IMR-90 (cell line): ENCODE results near the gene ADD1. TPM values are rescaled to one million over a fixed set of nuclear protein-coding genes. Genes with fewer than 3 reads are reported as not detected.

Experiments used
- ATAC-seq: fragments of 200-7000 bp; cut with Tn5 transposase; 2 replicates; pipeline ENCODE4 v1.9.1; 2020; ENCODE audit warnings: low read depth, mild to moderate bottlenecking, moderate library complexity
- BruUV-seq: library from RNA; stranded (reverse); fragments of 400-500 nt; replicated peaks from 2 replicates; lab custom pipeline; 2021; lab: Mats Ljungman, UMichigan
- CTCF ChIA-PET: fragments of 300-600 bp; formaldehyde crosslinking; extraction: SDS; loops from one replicate; lab custom pipeline; 2021; ENCODE audit warnings: antibody characterized with exemption; lab: Yijun Ruan, JAX
- POLR2A ChIA-PET: fragments of 300-600 bp; sonication (Branson Sonifier 250); formaldehyde crosslinking; loops from one replicate; lab custom pipeline; 2022; ENCODE audit warnings: antibody characterized with exemption; ENCODE audit not compliant: unreplicated experiment; lab: Charles Lee
- DNase-seq: peaks from one replicate; pipeline ENCODE4 v3.0.0; 2013
- H2AFZ ChIP-seq: replicated peaks from 2 replicates; pipeline ENCODE3; 2013; ENCODE audit warnings: low read length, mild to moderate bottlenecking; ENCODE audit not compliant: poor library complexity
- H2AK5ac ChIP-seq: 2 replicates; pipeline ENCODE4 v1.6.1; 2013; ENCODE audit warnings: low read depth, low read length, inconsistent platforms
- H2AK9ac ChIP-seq: replicated peaks from 2 replicates; pipeline ENCODE3; 2013; ENCODE audit warnings: mild to moderate bottlenecking, low read depth, low read length, moderate library complexity; ENCODE audit not compliant: poor library complexity
- H2BK120ac ChIP-seq: 2 replicates; pipeline ENCODE4 v1.6.1; 2013; ENCODE audit warnings: low read depth, low read length, inconsistent platforms
- H2BK15ac ChIP-seq: 3 replicates; pipeline ENCODE4 v1.6.1; 2013; ENCODE audit warnings: low read depth, low read length, inconsistent platforms
- H2BK20ac ChIP-seq: 2 replicates; pipeline ENCODE4 v1.6.1; 2013; ENCODE audit warnings: low read depth, mild to moderate bottlenecking, inconsistent platforms, low read length, moderate library complexity
- H2BK5ac ChIP-seq: 2 replicates; pipeline ENCODE4 v1.6.1; 2013; ENCODE audit warnings: mild to moderate bottlenecking, low read depth, low read length, inconsistent platforms; ENCODE audit not compliant: poor library complexity, severe bottlenecking
- H3K14ac ChIP-seq: replicated peaks from 2 replicates; pipeline ENCODE4 v1.6.1; 2013; ENCODE audit warnings: low read depth, low read length, inconsistent platforms
- H3K18ac ChIP-seq: 2 replicates; pipeline ENCODE4 v1.6.1; 2013; ENCODE audit warnings: low read depth, low read length, control low read depth
- H3K23ac ChIP-seq: 2 replicates; pipeline ENCODE4 v1.6.1; 2013; ENCODE audit warnings: low read depth, low read length, inconsistent platforms
- H3K27ac ChIP-seq: 2 replicates; pipeline ENCODE4 v1.5.1; 2013; ENCODE audit warnings: mild to moderate bottlenecking, control low read depth, low read length; ENCODE audit not compliant: insufficient read depth
- H3K27me3 ChIP-seq: 2 replicates; pipeline ENCODE4 v1.6.1; 2013; ENCODE audit warnings: low read length; ENCODE audit not compliant: control insufficient read depth, insufficient read depth
- H3K36me3 ChIP-seq: 2 replicates; pipeline ENCODE4 v1.6.1; 2013; ENCODE audit warnings: low read length, mixed read lengths; ENCODE audit not compliant: control insufficient read depth, insufficient read depth
- H3K4ac ChIP-seq: 2 replicates; pipeline ENCODE4 v1.6.1; 2013; ENCODE audit warnings: low read depth, low read length, inconsistent platforms
- H3K4me1 ChIP-seq: 2 replicates; pipeline ENCODE4 v1.6.1; 2013; ENCODE audit warnings: low read length, mixed read lengths; ENCODE audit not compliant: control insufficient read depth, insufficient read depth
- H3K4me2 ChIP-seq: 2 replicates; pipeline ENCODE4 v1.6.1; 2013; ENCODE audit warnings: low read depth, mild to moderate bottlenecking, control low read depth, low read length, moderate library complexity
- H3K4me3 ChIP-seq: 2 replicates; pipeline ENCODE4 v1.5.1; 2013; ENCODE audit warnings: low read depth, mild to moderate bottlenecking, control low read depth, low read length, moderate library complexity; ENCODE audit not compliant: insufficient read depth
- H3K56ac ChIP-seq: 2 replicates; pipeline ENCODE4 v1.6.1; 2013; ENCODE audit warnings: low read length, inconsistent platforms; ENCODE audit not compliant: insufficient read depth; ENCODE audit errors: extremely low read depth
- H3K79me1 ChIP-seq, 2 experiments: 2 replicates each; pipeline ENCODE4 v1.6.1; 2013; ENCODE audit warnings: low read length in 2 of 2, inconsistent platforms in 1 of 2, low read depth in 1 of 2
- H3K9ac ChIP-seq: 2 replicates; pipeline ENCODE4 v1.6.1; 2013; ENCODE audit warnings: low read depth, low read length, control low read depth
- H3K9me1 ChIP-seq: 2 replicates; pipeline ENCODE4 v1.6.1; 2013; ENCODE audit warnings: low read length, inconsistent platforms; ENCODE audit not compliant: insufficient read depth
- H3K9me3 ChIP-seq: 2 replicates; pipeline ENCODE4 v1.6.1; 2013; ENCODE audit warnings: low read length; ENCODE audit not compliant: control insufficient read depth, insufficient read depth
- H4K20me1 ChIP-seq: 2 replicates; pipeline ENCODE4 v1.6.1; 2013; ENCODE audit warnings: low read length, inconsistent platforms; ENCODE audit not compliant: insufficient read depth
- H4K5ac ChIP-seq: 2 replicates; pipeline ENCODE4 v1.6.1; 2013; ENCODE audit warnings: mild to moderate bottlenecking, low read depth, low read length, control low read depth
- H4K8ac ChIP-seq, 2 experiments: 2 replicates each; pipeline ENCODE4 v1.6.1; 2013; ENCODE audit warnings: low read depth in 2 of 2, low read length in 2 of 2, control low read depth in 1 of 2, inconsistent platforms in 1 of 2
- H4K91ac ChIP-seq: 2 replicates; pipeline ENCODE4 v1.6.1; 2013; ENCODE audit warnings: low read depth, low read length, inconsistent platforms; ENCODE audit not compliant: insufficient read depth
- BHLHE40 ChIP-seq: fragments of 150-350 bp; IDR thresholded peaks from 2 replicates; pipeline ENCODE4 v1.6.1; 2016; ENCODE audit warnings: mild to moderate bottlenecking, low read depth, low read length
- CEBPB ChIP-seq: IDR thresholded peaks from 2 replicates; pipeline ENCODE4 v1.6.1; 2012; ENCODE audit warnings: low read depth, low read length, improper control_type of control experiment
- CTCF ChIP-seq: conservative IDR thresholded peaks from 2 replicates; pipeline ENCODE4 v1.5.1; 2012; ENCODE audit warnings: mild to moderate bottlenecking, low read depth, low read length, improper control_type of control experiment
- ELK1 ChIP-seq: fragments of 150-350 bp; IDR thresholded peaks from 2 replicates; pipeline ENCODE4 v1.6.1; 2016; ENCODE audit warnings: low read depth, mild to moderate bottlenecking, low read length, moderate library complexity, borderline replicate concordance
- FOS ChIP-seq: fragments of 150-350 bp; IDR thresholded peaks from 2 replicates; pipeline ENCODE4 v1.6.1; 2016; ENCODE audit warnings: low read depth, low read length
- MAFK ChIP-seq: IDR thresholded peaks from 2 replicates; pipeline ENCODE4 v1.6.1; 2012; ENCODE audit warnings: low read depth, low read length, improper control_type of control experiment
- MAZ ChIP-seq: IDR thresholded peaks from 2 replicates; pipeline ENCODE4 v1.6.1; 2012; ENCODE audit warnings: low read depth, mild to moderate bottlenecking, low read length, improper control_type of control experiment, moderate library complexity, borderline replicate concordance
- MXI1 ChIP-seq: IDR thresholded peaks from 2 replicates; pipeline ENCODE4 v1.6.1; 2012; ENCODE audit warnings: low read depth, mild to moderate bottlenecking, low read length, moderate library complexity, borderline replicate concordance
- POLR2A ChIP-seq: IDR thresholded peaks from 2 replicates; pipeline ENCODE4 v1.6.1; 2012; ENCODE audit warnings: mild to moderate bottlenecking, low read depth, low read length
- RAD21 ChIP-seq: IDR thresholded peaks from 2 replicates; pipeline ENCODE4 v1.6.1; 2012; ENCODE audit warnings: low read length, improper control_type of control experiment
- RCOR1 ChIP-seq: IDR thresholded peaks from 2 replicates; pipeline ENCODE4 v1.6.1; 2012; ENCODE audit warnings: mild to moderate bottlenecking, low read length, improper control_type of control experiment; ENCODE audit not compliant: insufficient replicate concordance
- RFX5 ChIP-seq: IDR thresholded peaks from 2 replicates; pipeline ENCODE4 v1.8.0; 2012; ENCODE audit warnings: low read depth, mild to moderate bottlenecking, low read length, moderate library complexity
- SMC3 ChIP-seq: fragments of 150-350 bp; IDR thresholded peaks from 2 replicates; pipeline ENCODE4 v1.6.1; 2016; ENCODE audit warnings: low read depth, mild to moderate bottlenecking, antibody characterized with exemption, low read length, moderate library complexity
- USF2 ChIP-seq: fragments of 150-350 bp; IDR thresholded peaks from 2 replicates; pipeline ENCODE4 v1.6.1; 2017; ENCODE audit warnings: mild to moderate bottlenecking, antibody characterized with exemption, low read length, low read depth
- WGBS, 2 experiments: methylation state at CpG; one replicate each; pipeline versions ENCODE4 v1.1.5 to v1.1.7; 2013; ENCODE audit warnings: missing lambda C conversion rate in 2 of 2; ENCODE audit not compliant: insufficient read length in 1 of 2; ENCODE audit errors: extremely low coverage in 2 of 2; 5-methylcytosine and 5-hydroxymethylcytosine counted together
- dilution Hi-C: fragments of 300-500 bp; cut with HindIII; formaldehyde crosslinking; loops from one replicate; pipeline ENCODE4 v1.14.3; 2018; ENCODE audit warnings: low sequenced_read_pairs; ENCODE audit not compliant: unreplicated experiment
- in situ Hi-C: fragments of 300-500 bp; cut with MboI; formaldehyde crosslinking; loops from 3 replicates; pipeline ENCODE4 v1.14.3; 2019; ENCODE audit warnings: low sequenced_read_pairs, inconsistent platforms, mixed read lengths
- intact Hi-C: fragments of 100-400 bp; cut with micrococcal nuclease; formaldehyde crosslinking; loops from 2 replicates; pipeline ENCODE4 v1.10.0; 2022
- polyA plus RNA-seq, 3 experiments: library from polyadenylated mRNA; depleted of rRNA; stranded (reverse); fragments of >200 nt; gene quantifications; 2 replicates each; pipeline ENCODE4 v1.2.3, GENCODE V29; 2012; ENCODE audit warnings: low replicate concordance in 1 of 3
- total RNA-seq: library from RNA; depleted of rRNA; stranded (reverse); fragments of >200 nt; gene quantifications from 2 replicates; pipeline ENCODE4 v1.2.3, GENCODE V29; 2012

Gene ADD1
- total and polyA plus RNA-seq, 2 of the 4 experiments (the other 2 are of a cell fraction): 122 to 215 TPM

- POLR2A ChIA-PET: no interaction called here
- no peak for TF ChIP-seq MAZ
- TF ChIP-seq BHLHE40: no peak
- no peak for TF ChIP-seq POLR2A
- no peak for TF ChIP-seq SMC3
- no peak for TF ChIP-seq RFX5
- TF ChIP-seq RCOR1: no peak
- TF ChIP-seq FOS: no peak
- no peak for TF ChIP-seq CTCF
- no peak for TF ChIP-seq CEBPB
- TF ChIP-seq ELK1: no peak
- no peak for TF ChIP-seq RAD21
- no peak for TF ChIP-seq MXI1
- no peak for TF ChIP-seq USF2
- no peak for TF ChIP-seq MAFK
These were observed 24.1 kb upstream of the ADD1 start for GRCh38 chr4:2819244-2820215.

More at GRCh38 chr4:2819244-2820215, 24.1 kb upstream of the ADD1 start:
- H3K14ac ChIP-seq: no peak overlapping the region
- no peak overlapping the region for H2BK15ac ChIP-seq
- no peak overlapping the region for H4K8ac ChIP-seq
- peak overlapping the region; percentile 65 for H2AFZ ChIP-seq
- peak overlapping the region; percentile 79 for H3K23ac ChIP-seq
- no peak overlapping the region for H3K27ac ChIP-seq
- no peak overlapping the region for H2BK20ac ChIP-seq
- intact Hi-C loops: no loop called here
- peak overlapping the region; percentile 89; the same call in 1 of the 2 replicates for H3K4me2 ChIP-seq
- peaks cover 11% of the 10 kb centered on the region for H3K4me1 ChIP-seq
- no peak overlapping the region for H3K9ac ChIP-seq
- BruUV-seq: no TSS peak
- in situ Hi-C loops: no loop called here
- H2AK5ac ChIP-seq: peak overlapping the region; percentile 62; the same call in 1 of the 2 replicates
- no peak overlapping the region for H2BK120ac ChIP-seq
- peaks cover 36% of the 10 kb centered on the region for H3K36me3 ChIP-seq
- H3K56ac ChIP-seq: no peak overlapping the region
- dilution Hi-C loops: no loop called here
- no peak overlapping the region; the same call in 1 of the 2 replicates for H3K4me3 ChIP-seq
- DNase-seq (no peak), ATAC-seq (no peak)
- no peaks in the 10 kb centered on the region for H3K9me3 ChIP-seq
- peak overlapping the region; percentile 62 for H2AK9ac ChIP-seq
- H2BK5ac ChIP-seq: no peak overlapping the region
- no peak overlapping the region for H3K18ac ChIP-seq
- no peak overlapping the region for H4K5ac ChIP-seq
- H3K4ac ChIP-seq: no peak overlapping the region
- CTCF ChIA-PET: no interaction called here
- H4K91ac ChIP-seq: no peak overlapping the region
- no peaks in the 10 kb centered on the region for H3K27me3 ChIP-seq
- peaks cover 29 to 63% of the 10 kb centered on the region in 2 experiments for H3K79me1 ChIP-seq
- peaks cover 14% of the 10 kb centered on the region for H3K9me1 ChIP-seq
- H4K20me1 ChIP-seq: 0 out of 2 replicates have a peak, but pooled peaks cover 6% of the 10 kb centered on the region
- WGBS, 2 experiments: 64% methylated on average over 1 of the region's 5 CpGs; no CpG with 5 or more reads in 1 of the 2 experiments
